Activated naive CD4-positive, alpha-beta T cell treated with anti-CD3 and anti-CD28 coated beads, Interleukin-2, amount 50 U/mL, for 24 hours (primary cell): Measurements from ENCODE around the gene RNF212B.
A peak's percentile ranks its signal among the peaks of the same experiment; 100 is the strongest.
"Not testable (repeated sequence)": the region's sequence is repeated elsewhere in the genome, so short reads cannot be mapped to it uniquely, and the experiment has no call there.

ENCODE experiments used
- H3K27ac Mint-ChIP-seq: one replicate; pipeline ENCODE4 v1.8.0; 2021; ENCODE audit warnings: mild to moderate bottlenecking, mixed read lengths
- H3K27me3 Mint-ChIP-seq: one replicate; pipeline ENCODE4 v1.8.0; 2021; ENCODE audit warnings: mixed read lengths
- H3K36me3 Mint-ChIP-seq: one replicate; pipeline ENCODE4 v1.8.0; 2021; ENCODE audit warnings: mixed read lengths
- H3K4me1 Mint-ChIP-seq: one replicate; pipeline ENCODE4 v1.8.0; 2021; ENCODE audit warnings: mixed read lengths
- H3K4me3 Mint-ChIP-seq: one replicate; pipeline ENCODE4 v1.8.0; 2021; ENCODE audit warnings: mild to moderate bottlenecking, mixed read lengths
- H3K9me3 Mint-ChIP-seq: one replicate; pipeline ENCODE4 v1.8.0; 2021; ENCODE audit warnings: mixed read lengths

RNF212B gene

GRCh38 chr14:23275412-23275811, 37.7 kb downstream of the RNF212B start:
- no peaks in the 10 kb centered on the region for H3K27me3 Mint-ChIP-seq
- H3K4me1 Mint-ChIP-seq, result no peaks in the 10 kb centered on the region
- H3K4me3 Mint-ChIP-seq, result no peak overlapping the region
- no peak overlapping the region for H3K27ac Mint-ChIP-seq
- H3K9me3 Mint-ChIP-seq, result no peaks in the 10 kb centered on the region
- peaks cover 4% of the 10 kb centered on the region for H3K36me3 Mint-ChIP-seq

- H3K9me3 Mint-ChIP-seq, result no peaks in the 10 kb centered on the region
- H3K27me3 Mint-ChIP-seq, result no peaks in the 10 kb centered on the region
- no peaks in the 10 kb centered on the region for H3K4me1 Mint-ChIP-seq
- no peak overlapping the region for H3K27ac Mint-ChIP-seq
- no peak overlapping the region for H3K4me3 Mint-ChIP-seq
- H3K36me3 Mint-ChIP-seq, result peaks cover 4% of the 10 kb centered on the region
Observed at GRCh38 chr14:23277189-23277588, 39.5 kb downstream of the RNF212B start.

GRCh38 chr14:23277928-23278327, 40.2 kb downstream of the RNF212B start:
- not testable (repeated sequence) for H3K4me1 Mint-ChIP-seq, H3K27me3 Mint-ChIP-seq, H3K36me3 Mint-ChIP-seq

GRCh38 chr14:23281247-23281646, 43.5 kb downstream of the RNF212B start:
- H3K9me3 Mint-ChIP-seq, result no peaks in the 10 kb centered on the region
- no peak overlapping the region for H3K27ac Mint-ChIP-seq
- H3K4me3 Mint-ChIP-seq, result no peak overlapping the region
- H3K36me3 Mint-ChIP-seq, result peaks cover 4% of the 10 kb centered on the region
- peaks cover 24% of the 10 kb centered on the region for H3K4me1 Mint-ChIP-seq
- H3K27me3 Mint-ChIP-seq, result no peaks in the 10 kb centered on the region

More at GRCh38 chr14:23277928-23278327, 40.2 kb downstream of the RNF212B start:
- H3K27ac Mint-ChIP-seq, H3K4me3 Mint-ChIP-seq, H3K9me3 Mint-ChIP-seq: not testable (repeated sequence)

GRCh38 chr14:23284654-23285529, 47.2 kb downstream of the RNF212B start:
- no peaks in the 10 kb centered on the region for H3K9me3 Mint-ChIP-seq
- H3K4me1 Mint-ChIP-seq, result peaks cover 32% of the 10 kb centered on the region
- H3K27ac Mint-ChIP-seq, result peak overlapping the region; percentile 98
- H3K4me3 Mint-ChIP-seq, result peak overlapping the region; percentile 99
- peaks cover 3% of the 10 kb centered on the region for H3K36me3 Mint-ChIP-seq
- H3K27me3 Mint-ChIP-seq, result no peaks in the 10 kb centered on the region

- peak overlapping the region; percentile 98 for H3K27ac Mint-ChIP-seq
- H3K4me3 Mint-ChIP-seq, result peak overlapping the region; percentile 99
- peaks cover 3% of the 10 kb centered on the region for H3K36me3 Mint-ChIP-seq
- H3K4me1 Mint-ChIP-seq, result peaks cover 32% of the 10 kb centered on the region
- H3K9me3 Mint-ChIP-seq, result no peaks in the 10 kb centered on the region
- H3K27me3 Mint-ChIP-seq, result no peaks in the 10 kb centered on the region
Observed at GRCh38 chr14:23285530-23286019, 47.8 kb downstream of the RNF212B start.

GRCh38 chr14:23286020-23286901, 48.5 kb downstream of the RNF212B start, which contains the start of gene HOMEZ:
Gene HOMEZ (minus strand): TSS chr14:23286132. CDS start chr14:23285952, 180 bp downstream.
- no peaks in the 10 kb centered on the region for H3K9me3 Mint-ChIP-seq
- H3K4me3 Mint-ChIP-seq, result peak within 1 kb of the TSS; percentile 99
- H3K36me3 Mint-ChIP-seq, result peaks cover 3% of the 10 kb centered on the region
- no peaks in the 10 kb centered on the region for H3K27me3 Mint-ChIP-seq
- peak within 1 kb of the TSS; percentile 98 for H3K27ac Mint-ChIP-seq
- peaks cover 32% of the 10 kb centered on the region for H3K4me1 Mint-ChIP-seq

- H3K4me1 Mint-ChIP-seq, result peaks cover 32% of the 10 kb centered on the region
- H3K27me3 Mint-ChIP-seq, result no peaks in the 10 kb centered on the region
- peak overlapping the region; percentile 94 for H3K27ac Mint-ChIP-seq
- no peaks in the 10 kb centered on the region for H3K9me3 Mint-ChIP-seq
- peak overlapping the region; percentile 99 for H3K4me3 Mint-ChIP-seq
- H3K36me3 Mint-ChIP-seq, result peaks cover 3% of the 10 kb centered on the region
Observed at GRCh38 chr14:23286902-23287479, 49.3 kb downstream of the RNF212B start.

GRCh38 chr14:23294734-23295561, 57.2 kb downstream of the RNF212B start:
- Mint-ChIP-seq H3K4me3 (peak overlapping the region; percentile 6), H3K9me3 (no peaks in the 10 kb centered on the region), H3K36me3 (peaks cover 2% of the 10 kb centered on the region), H3K27ac (peak overlapping the region; percentile 59), H3K4me1 (peaks cover 27% of the 10 kb centered on the region), H3K27me3 (no peaks in the 10 kb centered on the region)

- H3K9me3 Mint-ChIP-seq, result no peaks in the 10 kb centered on the region
- no peak overlapping the region for H3K27ac Mint-ChIP-seq
- H3K27me3 Mint-ChIP-seq, result no peaks in the 10 kb centered on the region
- peaks cover 2% of the 10 kb centered on the region for H3K36me3 Mint-ChIP-seq
- H3K4me3 Mint-ChIP-seq, result no peak overlapping the region
- H3K4me1 Mint-ChIP-seq, result peaks cover 34% of the 10 kb centered on the region
Observed at GRCh38 chr14:23296012-23296777, 58.5 kb downstream of the RNF212B start.

GRCh38 chr14:23297096-23297495, 59.4 kb downstream of the RNF212B start:
- no peaks in the 10 kb centered on the region for H3K27me3 Mint-ChIP-seq

GRCh38 chr14:23297611-23298277, 60.0 kb downstream of the RNF212B start:
- Mint-ChIP-seq H3K27ac (no peak overlapping the region), H3K36me3 (peaks cover 2% of the 10 kb centered on the region), H3K4me3 (no peak overlapping the region), H3K27me3 (no peaks in the 10 kb centered on the region), H3K4me1 (peaks cover 37% of the 10 kb centered on the region), H3K9me3 (no peaks in the 10 kb centered on the region)

More at GRCh38 chr14:23297096-23297495, 59.4 kb downstream of the RNF212B start:
- no peaks in the 10 kb centered on the region for H3K9me3 Mint-ChIP-seq
- no peak overlapping the region for H3K27ac Mint-ChIP-seq
- H3K4me3 Mint-ChIP-seq, result no peak overlapping the region
- H3K4me1 Mint-ChIP-seq, result peaks cover 34% of the 10 kb centered on the region
- H3K36me3 Mint-ChIP-seq, result peaks cover 2% of the 10 kb centered on the region

- peaks cover 2% of the 10 kb centered on the region for H3K36me3 Mint-ChIP-seq
- H3K4me1 Mint-ChIP-seq, result peaks cover 40% of the 10 kb centered on the region
Observed at GRCh38 chr14:23299211-23299957, 61.6 kb downstream of the RNF212B start.

More at GRCh38 chr14:23299211-23299957, 61.6 kb downstream of the RNF212B start:
- no peak overlapping the region for H3K27ac Mint-ChIP-seq
- H3K9me3 Mint-ChIP-seq, result no peaks in the 10 kb centered on the region
- H3K27me3 Mint-ChIP-seq, result no peaks in the 10 kb centered on the region
- no peak overlapping the region for H3K4me3 Mint-ChIP-seq
